Measurements from ENCODE around the gene TENT4B.

Gene TENT4B

GRCh38 chr16:50267651-50268050 is 114.5 kb downstream of the TENT4B start:
- TF ChIP-seq YY1 (IDR thresholded peaks at IDR 0.05; ENCODE audit: low read depth), result no peak

DNA sequence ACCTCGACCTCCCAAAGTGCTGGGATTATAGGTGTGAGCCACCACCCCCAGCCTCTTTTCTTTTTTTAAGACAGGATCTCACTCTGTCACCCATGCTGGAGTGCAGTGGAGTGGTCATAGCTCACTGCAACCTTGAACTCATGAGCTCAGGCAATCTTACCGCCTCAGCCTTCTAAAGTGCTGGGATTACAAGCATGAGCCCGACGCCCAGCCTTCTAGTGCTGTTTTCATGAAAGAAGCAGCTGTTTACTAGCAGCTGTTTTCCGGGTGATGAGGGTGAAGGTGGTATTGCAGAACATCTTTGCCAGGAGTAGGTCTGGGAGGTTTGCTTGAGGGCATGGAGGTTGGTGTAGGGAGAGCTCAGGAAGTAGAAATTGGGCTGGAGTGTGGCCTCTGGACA is 115.2 kb downstream of the TENT4B start:
- TF ChIP-seq EP300 (IDR thresholded peaks at IDR 0.05; ENCODE audit: borderline replicate concordance), result no peak
- no peak for TF ChIP-seq EGR1 (IDR thresholded peaks at IDR 0.05)
- TF ChIP-seq, protein P1, sequence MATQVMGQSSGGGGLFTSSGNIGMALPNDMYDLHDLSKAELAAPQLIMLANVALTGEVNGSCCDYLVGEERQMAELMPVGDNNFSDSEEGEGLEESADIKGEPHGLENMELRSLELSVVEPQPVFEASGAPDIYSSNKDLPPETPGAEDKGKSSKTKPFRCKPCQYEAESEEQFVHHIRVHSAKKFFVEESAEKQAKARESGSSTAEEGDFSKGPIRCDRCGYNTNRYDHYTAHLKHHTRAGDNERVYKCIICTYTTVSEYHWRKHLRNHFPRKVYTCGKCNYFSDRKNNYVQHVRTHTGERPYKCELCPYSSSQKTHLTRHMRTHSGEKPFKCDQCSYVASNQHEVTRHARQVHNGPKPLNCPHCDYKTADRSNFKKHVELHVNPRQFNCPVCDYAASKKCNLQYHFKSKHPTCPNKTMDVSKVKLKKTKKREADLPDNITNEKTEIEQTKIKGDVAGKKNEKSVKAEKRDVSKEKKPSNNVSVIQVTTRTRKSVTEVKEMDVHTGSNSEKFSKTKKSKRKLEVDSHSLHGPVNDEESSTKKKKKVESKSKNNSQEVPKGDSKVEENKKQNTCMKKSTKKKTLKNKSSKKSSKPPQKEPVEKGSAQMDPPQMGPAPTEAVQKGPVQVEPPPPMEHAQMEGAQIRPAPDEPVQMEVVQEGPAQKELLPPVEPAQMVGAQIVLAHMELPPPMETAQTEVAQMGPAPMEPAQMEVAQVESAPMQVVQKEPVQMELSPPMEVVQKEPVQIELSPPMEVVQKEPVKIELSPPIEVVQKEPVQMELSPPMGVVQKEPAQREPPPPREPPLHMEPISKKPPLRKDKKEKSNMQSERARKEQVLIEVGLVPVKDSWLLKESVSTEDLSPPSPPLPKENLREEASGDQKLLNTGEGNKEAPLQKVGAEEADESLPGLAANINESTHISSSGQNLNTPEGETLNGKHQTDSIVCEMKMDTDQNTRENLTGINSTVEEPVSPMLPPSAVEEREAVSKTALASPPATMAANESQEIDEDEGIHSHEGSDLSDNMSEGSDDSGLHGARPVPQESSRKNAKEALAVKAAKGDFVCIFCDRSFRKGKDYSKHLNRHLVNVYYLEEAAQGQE (IDR thresholded peaks at IDR 0.05; ENCODE audit: low read depth), result no peak
- no peak for TF ChIP-seq RAD21 (IDR thresholded peaks at IDR 0.05; ENCODE audit: low read depth)
- TF ChIP-seq ZBTB7A (IDR thresholded peaks at IDR 0.05; ENCODE audit: low read depth), result no peak
- no peak for TF ChIP-seq MAX (IDR thresholded peaks at IDR 0.05)
- TF ChIP-seq, protein P2, sequence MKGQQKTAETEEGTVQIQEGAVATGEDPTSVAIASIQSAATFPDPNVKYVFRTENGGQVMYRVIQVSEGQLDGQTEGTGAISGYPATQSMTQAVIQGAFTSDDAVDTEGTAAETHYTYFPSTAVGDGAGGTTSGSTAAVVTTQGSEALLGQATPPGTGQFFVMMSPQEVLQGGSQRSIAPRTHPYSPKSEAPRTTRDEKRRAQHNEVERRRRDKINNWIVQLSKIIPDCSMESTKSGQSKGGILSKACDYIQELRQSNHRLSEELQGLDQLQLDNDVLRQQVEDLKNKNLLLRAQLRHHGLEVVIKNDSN (IDR thresholded peaks at IDR 0.05), result no peak
- no peak for TF ChIP-seq CREB1 (IDR thresholded peaks at IDR 0.05; ENCODE audit: low read depth)
- TF ChIP-seq TCF12 (IDR thresholded peaks at IDR 0.05; ENCODE audit: low read depth), result no peak

GRCh38 chr16:50269061-50269705 is 116.1 kb downstream of the TENT4B start:
- TF ChIP-seq MAX (IDR thresholded peaks at IDR 0.05), result no peak
- no peak for TF ChIP-seq TCF12 (IDR thresholded peaks at IDR 0.05; ENCODE audit: low read depth)
- no peak for TF ChIP-seq NFIC (IDR thresholded peaks at IDR 0.05)
- TF ChIP-seq CREB1 (IDR thresholded peaks at IDR 0.05; ENCODE audit: low read depth), result no peak
- no peak for TF ChIP-seq CEBPB (IDR thresholded peaks at IDR 0.05)
- TF ChIP-seq EP300 (IDR thresholded peaks at IDR 0.05; ENCODE audit: borderline replicate concordance), result no peak
- TF ChIP-seq TEAD4 (IDR thresholded peaks at IDR 0.05), result no peak
- no peak for TF ChIP-seq YY1 (IDR thresholded peaks at IDR 0.05; ENCODE audit: low read depth)
- no peak for TF ChIP-seq RAD21 (IDR thresholded peaks at IDR 0.05; ENCODE audit: low read depth)
- no peak for TF ChIP-seq ZBTB7A (IDR thresholded peaks at IDR 0.05; ENCODE audit: low read depth)

- TF ChIP-seq, protein P2 (IDR thresholded peaks at IDR 0.05), result no peak
Measured at GRCh38 chr16:50269769-50270509, 116.8 kb downstream of the TENT4B start.

DNA sequence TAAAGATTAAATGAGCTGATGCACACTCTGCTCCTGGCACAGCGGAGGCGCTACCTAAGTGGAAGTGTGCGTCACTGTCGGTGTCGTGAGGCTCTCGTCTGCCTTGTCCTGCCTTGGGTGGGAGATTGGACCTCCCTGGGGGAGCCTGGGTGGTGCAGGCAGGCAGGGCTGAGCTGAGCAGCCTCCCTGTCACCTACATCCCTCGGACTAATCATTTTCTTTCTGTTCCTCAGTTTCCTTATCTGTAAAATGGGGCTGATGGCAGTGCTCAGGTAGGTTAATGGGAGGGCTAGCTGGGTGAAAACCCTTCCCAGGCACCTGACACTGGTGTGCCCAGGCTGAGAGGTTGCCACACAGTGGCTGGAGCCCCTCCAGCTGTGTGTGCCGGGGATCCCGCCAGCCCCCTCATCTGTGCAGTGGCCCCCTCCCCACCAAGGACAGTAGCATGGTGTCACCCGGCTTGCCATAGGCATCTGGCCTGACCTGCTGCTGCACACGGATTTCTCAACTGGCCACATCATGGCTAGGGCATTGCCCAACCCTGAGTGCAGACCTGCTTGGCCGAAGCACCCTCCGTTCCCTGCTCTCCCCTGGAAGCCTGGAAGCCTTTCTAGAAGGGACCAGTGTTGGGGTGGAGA is 117.5 kb downstream of the TENT4B start:
- TF ChIP-seq NFIC (IDR thresholded peaks at IDR 0.05), result no peak
- TF ChIP-seq, protein P2 (IDR thresholded peaks at IDR 0.05), result no peak
- no peak for TF ChIP-seq FOXM1 (IDR thresholded peaks at IDR 0.05; ENCODE audit: borderline replicate concordance, low read depth)
- TF ChIP-seq CEBPB (IDR thresholded peaks at IDR 0.05), result no peak
- TF ChIP-seq YY1 (IDR thresholded peaks at IDR 0.05; ENCODE audit: low read depth), result no peak
- no peak for TF ChIP-seq TEAD4 (IDR thresholded peaks at IDR 0.05)
- TF ChIP-seq, protein P1 (IDR thresholded peaks at IDR 0.05; ENCODE audit: low read depth), result no peak
- no peak for TF ChIP-seq TCF12 (IDR thresholded peaks at IDR 0.05; ENCODE audit: low read depth)
- TF ChIP-seq MAX (IDR thresholded peaks at IDR 0.05), result no peak
- no peak for TF ChIP-seq ZBTB7A (IDR thresholded peaks at IDR 0.05; ENCODE audit: low read depth)
- no peak for TF ChIP-seq CREB1 (IDR thresholded peaks at IDR 0.05; ENCODE audit: low read depth)
- TF ChIP-seq EP300 (IDR thresholded peaks at IDR 0.05; ENCODE audit: borderline replicate concordance), result no peak
- no peak for TF ChIP-seq EGR1 (IDR thresholded peaks at IDR 0.05)
- no peak for TF ChIP-seq RAD21 (IDR thresholded peaks at IDR 0.05; ENCODE audit: low read depth)
- no peak for TF ChIP-seq TAF1 (IDR thresholded peaks at IDR 0.05; ENCODE audit: low read depth)
